ENCODE results near the gene NPTXR. TPM values are rescaled to one million over a fixed set of nuclear protein-coding genes. Genes with fewer than 3 reads are reported as not detected.
"Not testable (repeated sequence)": the region's sequence is repeated elsewhere in the genome, so short reads cannot be mapped to it uniquely, and the experiment has no call there.

Gene NPTXR
- total and polyA plus RNA-seq, 10 donors, result 0.24 to 11.5 (median 4.7) TPM

DNA sequence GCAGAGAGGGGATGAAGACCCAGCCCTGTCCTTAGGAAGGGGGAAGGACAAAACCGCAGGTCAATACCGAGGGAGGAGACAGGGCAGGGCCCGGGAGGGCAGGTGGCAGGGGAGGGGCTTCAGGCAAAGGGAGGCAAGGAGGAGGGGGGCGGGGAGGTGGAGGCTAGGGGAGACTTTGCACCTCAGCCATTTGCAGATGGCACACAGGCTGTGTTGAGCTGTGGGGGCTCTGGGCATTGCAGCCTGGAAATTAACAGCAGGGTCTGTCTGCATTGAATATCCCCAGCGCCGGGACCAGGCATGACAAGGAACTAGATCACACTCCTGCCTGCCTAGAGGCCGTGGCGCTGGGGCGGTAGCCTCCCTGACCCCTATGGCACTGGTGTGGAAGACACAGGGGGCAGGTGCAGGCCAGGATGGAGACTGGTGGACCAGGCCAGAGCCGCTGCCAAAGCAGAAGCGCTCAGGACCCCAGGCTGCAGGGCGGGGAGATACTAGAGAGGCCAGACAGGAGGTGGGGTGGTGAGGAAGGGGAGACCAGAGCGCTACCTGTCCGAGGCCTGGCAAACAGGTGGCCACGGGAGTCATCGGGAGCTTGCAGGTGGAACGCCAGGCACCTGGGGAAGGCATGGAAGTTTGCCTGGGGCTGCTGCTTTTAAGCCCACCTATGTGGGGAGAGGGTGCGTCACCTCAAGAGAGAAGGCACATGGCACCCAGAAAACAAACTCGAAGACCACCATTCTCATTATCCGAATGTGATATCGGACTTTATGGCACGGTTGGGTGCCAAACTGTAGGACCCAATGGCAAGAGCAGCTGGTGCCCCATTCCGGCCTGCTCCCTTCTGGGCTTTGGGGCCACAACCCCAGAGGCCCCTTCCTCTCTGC, 16.7 kb upstream of the NPTXR start:
- intact Hi-C loops (cut with DNase I; ENCODE audit: low total_unique reads), result no loop called here
- no peaks in the 10 kb centered on the region for H3K9me3 ChIP-seq
- peaks cover 6 to 46% (median 34%) of the 10 kb centered on the region in 6 donors for H3K4me1 ChIP-seq
- H3K36me3 ChIP-seq, result peaks cover 0 to 23% (median 6%) of the 10 kb centered on the region in 6 donors
- H3K27me3 ChIP-seq (replicated peaks in 1 of 7), result no peaks in the 10 kb centered on the region
- no peak overlapping the region for H3K27ac ChIP-seq
- 68 to 76% (median 74%) methylated on average over 23 of the region's 23 CpGs for WGBS, 5 donors
- no peak for DNase-seq
- TF ChIP-seq POLR2AphosphoS5 (IDR thresholded peaks at IDR 0.05), result peak in 2 of 3 donors; percentile 34 to 68
- TF ChIP-seq POLR2A (IDR thresholded peaks at IDR 0.05), result no peak
- TF ChIP-seq, protein P1, sequence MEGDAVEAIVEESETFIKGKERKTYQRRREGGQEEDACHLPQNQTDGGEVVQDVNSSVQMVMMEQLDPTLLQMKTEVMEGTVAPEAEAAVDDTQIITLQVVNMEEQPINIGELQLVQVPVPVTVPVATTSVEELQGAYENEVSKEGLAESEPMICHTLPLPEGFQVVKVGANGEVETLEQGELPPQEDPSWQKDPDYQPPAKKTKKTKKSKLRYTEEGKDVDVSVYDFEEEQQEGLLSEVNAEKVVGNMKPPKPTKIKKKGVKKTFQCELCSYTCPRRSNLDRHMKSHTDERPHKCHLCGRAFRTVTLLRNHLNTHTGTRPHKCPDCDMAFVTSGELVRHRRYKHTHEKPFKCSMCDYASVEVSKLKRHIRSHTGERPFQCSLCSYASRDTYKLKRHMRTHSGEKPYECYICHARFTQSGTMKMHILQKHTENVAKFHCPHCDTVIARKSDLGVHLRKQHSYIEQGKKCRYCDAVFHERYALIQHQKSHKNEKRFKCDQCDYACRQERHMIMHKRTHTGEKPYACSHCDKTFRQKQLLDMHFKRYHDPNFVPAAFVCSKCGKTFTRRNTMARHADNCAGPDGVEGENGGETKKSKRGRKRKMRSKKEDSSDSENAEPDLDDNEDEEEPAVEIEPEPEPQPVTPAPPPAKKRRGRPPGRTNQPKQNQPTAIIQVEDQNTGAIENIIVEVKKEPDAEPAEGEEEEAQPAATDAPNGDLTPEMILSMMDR (IDR thresholded peaks at IDR 0.05 in 8 of 11, conservative IDR thresholded peaks at IDR 0.05 in 3 of 11), result no peak
- H3K4me3 ChIP-seq, result no peak overlapping the region

- Histone ChIP-seq H3K4me1 (peaks cover 6 to 38% (median 27%) of the 10 kb centered on the region in 6 donors), H3K27me3 (replicated peaks in 1 of 7) (no peaks in the 10 kb centered on the region), H3K36me3 (peaks cover 0 to 15% (median under 1%) of the 10 kb centered on the region in 6 donors), H3K9me3 (no peaks in the 10 kb centered on the region), H3K4me3 (no peak overlapping the region), H3K27ac (no peak overlapping the region)
- DNase-seq, result no peak
- 82 to 88% (median 85%) methylated on average over 12 to 14 of the region's 14 CpGs for WGBS, 5 donors
- TF ChIP-seq POLR2AphosphoS5 (IDR thresholded peaks at IDR 0.05), result peak in 1 of 3 donors; percentile 61
- no peak for TF ChIP-seq POLR2A (IDR thresholded peaks at IDR 0.05)
- TF ChIP-seq, protein P1 (IDR thresholded peaks at IDR 0.05 in 8 of 11, conservative IDR thresholded peaks at IDR 0.05 in 3 of 11), result no peak
- intact Hi-C loops (cut with DNase I; ENCODE audit: low total_unique reads), result loop anchor here (5.0 kb wide), 1 partner anchor 77 kb away; no protein-coding TSS in a partner anchor
Observed at GRCh38 chr22:38859581-38860282, 15.9 kb upstream of the NPTXR start.

GRCh38 chr22:38858492-38858891, 14.7 kb upstream of the NPTXR start:
- Histone ChIP-seq H3K36me3 (peaks cover 0 to 7% (median 0%) of the 10 kb centered on the region in 6 donors), H3K4me1 (peaks cover 6 to 25% (median 17%) of the 10 kb centered on the region in 6 donors), H3K4me3 (no peak overlapping the region), H3K27ac (no peak overlapping the region), H3K27me3 (replicated peaks in 1 of 7) (no peaks in the 10 kb centered on the region), H3K9me3 (no peaks in the 10 kb centered on the region)
- intact Hi-C loops (cut with DNase I; ENCODE audit: low total_unique reads), result loop anchor here (5.0 kb wide), 1 partner anchor 76 kb away; no protein-coding TSS in a partner anchor
- WGBS, 5 donors, result 68 to 77% (median 71%) methylated on average over 7 to 9 of the region's 9 CpGs
- TF ChIP-seq POLR2AphosphoS5 (IDR thresholded peaks at IDR 0.05), result peak in 1 of 3 donors; percentile 50
- TF ChIP-seq, protein P1 (IDR thresholded peaks at IDR 0.05 in 8 of 11, conservative IDR thresholded peaks at IDR 0.05 in 3 of 11), result no peak
- no peak for DNase-seq

DNA sequence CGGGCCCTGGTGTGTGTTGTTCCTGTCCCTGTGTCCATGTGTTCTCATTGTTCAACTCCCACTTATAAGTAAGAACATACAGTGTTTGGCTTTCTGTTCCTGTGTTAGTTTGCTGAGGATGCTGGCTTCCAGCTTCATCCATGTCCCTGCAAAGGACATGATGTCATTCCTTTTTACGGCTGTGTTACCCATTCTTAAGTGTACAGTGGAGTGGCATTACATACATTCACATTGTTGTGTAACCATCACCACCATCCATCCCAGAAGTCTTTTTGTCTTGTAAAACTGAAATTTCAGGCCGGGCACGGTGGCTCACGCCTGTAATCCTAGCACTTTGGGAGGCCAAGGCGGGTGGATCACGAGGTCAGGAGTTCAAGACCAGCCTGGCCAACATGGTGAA, 10.6 kb upstream of the NPTXR start:
- H3K4me3 ChIP-seq; intact Hi-C loops (cut with DNase I; ENCODE audit: low total_unique reads); H3K36me3 ChIP-seq; H3K27ac ChIP-seq; DNase-seq; H3K9me3 ChIP-seq; H3K27me3 ChIP-seq (replicated peaks in 1 of 7); H3K4me1 ChIP-seq: not testable (repeated sequence)
- 80 to 89% (median 85%) methylated on average over 7 of the region's 7 CpGs for WGBS, 5 donors

- DNase-seq; H3K9me3 ChIP-seq; H3K27ac ChIP-seq; intact Hi-C loops (cut with DNase I; ENCODE audit: low total_unique reads); H3K4me1 ChIP-seq; H3K27me3 ChIP-seq (replicated peaks in 1 of 7); H3K4me3 ChIP-seq; H3K36me3 ChIP-seq: not testable (repeated sequence)
- WGBS, 5 donors, result 77 to 84% (median 83%) methylated on average over 5 of the region's 5 CpGs
Observed at GRCh38 chr22:38853883-38854282, 10.1 kb upstream of the NPTXR start.

All from spleen (tissue), 11 donors.